SK-N-SH treated with all-trans-retinoic acid at 6 μM for 48 hours (cell line): ENCODE data around the gene CHRNA9.

Experiments
- ATAC-seq: fragments of 200-7000 bp; cut with Tn5 transposase; 3 replicates; pipeline ENCODE4 v1.9.1; 2020; ENCODE audit warnings: mild to moderate bottlenecking, moderate library complexity
- ARNTL ChIP-seq: fragments of 450-650 bp; formaldehyde crosslinking; IDR thresholded peaks from 2 replicates; pipeline ENCODE4 v1.5.0; 2020; ENCODE audit warnings: low read depth, mild to moderate bottlenecking, moderate library complexity, borderline replicate concordance
- BACH2 ChIP-seq: fragments of 250-450 bp; sonication (Bioruptor Pico); IDR thresholded peaks from 2 replicates; pipeline ENCODE4 v1.9.0; 2021; ENCODE audit warnings: mild to moderate bottlenecking, borderline replicate concordance
- CSDC2 ChIP-seq: fragments of 250-450 bp; sonication (Bioruptor Pico); IDR thresholded peaks from 2 replicates; pipeline ENCODE4 v1.5.0; 2020; ENCODE audit warnings: mild to moderate bottlenecking, moderate library complexity
- ESRRG ChIP-seq: fragments of 250-450 bp; sonication (Bioruptor Pico); IDR thresholded peaks from 2 replicates; pipeline ENCODE4 v1.6.1; 2021; ENCODE audit warnings: mild to moderate bottlenecking
- GLIS3 ChIP-seq: fragments of 250-450 bp; sonication (Bioruptor Pico); IDR thresholded peaks from 2 replicates; pipeline ENCODE4 v1.5.0; 2020; ENCODE audit warnings: mild to moderate bottlenecking, moderate library complexity
- ISL1 ChIP-seq: fragments of 250-450 bp; sonication (Bioruptor Pico); IDR thresholded peaks from 2 replicates; pipeline ENCODE4 v2.1.2; 2022; ENCODE audit warnings: mild to moderate bottlenecking, moderate library complexity
- OSR1 ChIP-seq: fragments of 250-450 bp; sonication (Bioruptor Pico); IDR thresholded peaks from 2 replicates; pipeline ENCODE4 v1.8.0; 2022; ENCODE audit warnings: moderate library complexity, mild to moderate bottlenecking, inconsistent platforms
- PPARA ChIP-seq: fragments of 250-450 bp; sonication (Bioruptor Pico); IDR thresholded peaks from 2 replicates; pipeline ENCODE4 v1.5.0; 2020; ENCODE audit warnings: mild to moderate bottlenecking, borderline replicate concordance
- RARB ChIP-seq: fragments of 250-450 bp; sonication (Bioruptor Pico); IDR thresholded peaks from 2 replicates; pipeline ENCODE4 v1.8.0; 2021; ENCODE audit warnings: mild to moderate bottlenecking, moderate library complexity
- TCF4 ChIP-seq: fragments of 250-450 bp; sonication (Bioruptor Pico); IDR thresholded peaks from 2 replicates; pipeline ENCODE4 v1.8.0; 2021; ENCODE audit warnings: mild to moderate bottlenecking, moderate library complexity, borderline replicate concordance
- TOX ChIP-seq: fragments of 250-450 bp; sonication (Bioruptor Pico); IDR thresholded peaks from 2 replicates; pipeline ENCODE4 v1.8.0; 2021; ENCODE audit warnings: mild to moderate bottlenecking, moderate library complexity, borderline replicate concordance
- ZFP3 ChIP-seq: fragments of 250-450 bp; sonication (Bioruptor Pico); IDR thresholded peaks from 2 replicates; pipeline ENCODE4 v1.5.0; 2020; ENCODE audit warnings: mild to moderate bottlenecking, moderate library complexity
- ZNF565 ChIP-seq: fragments of 450-650 bp; formaldehyde crosslinking; conservative IDR thresholded peaks from 2 replicates; pipeline ENCODE4 v1.5.0; 2020; ENCODE audit warnings: low read depth, mild to moderate bottlenecking, moderate library complexity
- ZNF70 ChIP-seq: fragments of 450-650 bp; formaldehyde crosslinking; IDR thresholded peaks from 2 replicates; pipeline ENCODE4 v1.5.0; 2020; ENCODE audit warnings: mild to moderate bottlenecking, moderate library complexity
- ZNF8 ChIP-seq: fragments of 450-650 bp; formaldehyde crosslinking; IDR thresholded peaks from 2 replicates; pipeline ENCODE4 v1.5.0; 2020; ENCODE audit warnings: mild to moderate bottlenecking, moderate library complexity
- TF ChIP-seq, protein P1 (sequence below): fragments of 250-450 bp; sonication (Bioruptor Pico); IDR thresholded peaks from 2 replicates; pipeline ENCODE4 v1.5.1; 2020; ENCODE audit warnings: low read depth, mild to moderate bottlenecking, moderate library complexity
- TF ChIP-seq, protein P2 (sequence below): fragments of 250-450 bp; sonication (Bioruptor Pico); IDR thresholded peaks from 2 replicates; pipeline ENCODE4 v1.5.1; 2021; ENCODE audit warnings: mild to moderate bottlenecking, moderate library complexity
- TF ChIP-seq, protein P3 (sequence below): fragments of 250-450 bp; sonication (Bioruptor Pico); IDR thresholded peaks from 2 replicates; pipeline ENCODE4 v1.8.0; 2021; ENCODE audit warnings: low read depth, mild to moderate bottlenecking, moderate library complexity, borderline replicate concordance
- TF ChIP-seq, protein P4 (sequence below): fragments of 250-450 bp; sonication (Bioruptor Pico); IDR thresholded peaks from 2 replicates; pipeline ENCODE4 v1.5.0; 2020; ENCODE audit warnings: mild to moderate bottlenecking, moderate library complexity

The CHRNA9 gene

DNA sequence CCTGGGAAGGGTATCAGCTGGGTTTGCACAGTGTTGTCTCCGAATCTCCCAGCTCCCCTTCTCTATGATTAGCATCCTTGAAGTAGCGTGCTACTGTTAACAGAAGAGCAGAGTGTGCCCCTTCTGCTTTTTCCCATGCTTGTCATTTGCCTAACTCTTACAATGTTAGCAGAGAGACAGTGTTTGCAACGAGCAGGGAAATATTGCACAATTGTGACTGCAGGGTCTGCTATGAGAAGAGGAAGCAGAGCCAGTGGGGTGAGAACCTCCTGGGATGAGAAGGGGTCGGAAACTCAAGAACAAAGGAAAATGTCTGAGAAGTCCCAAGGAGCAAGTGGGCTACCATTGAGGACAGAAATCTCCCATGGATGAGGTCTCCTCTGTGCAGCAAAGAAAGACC, 7.8 kb upstream of the CHRNA9 start (continued):
- TF ChIP-seq ZNF565 (CRISPR knock-in tag) (no peak), RARB (CRISPR knock-in tag) (no peak), ZNF70 (CRISPR knock-in tag) (no peak), CSDC2 (no peak)

DNA sequence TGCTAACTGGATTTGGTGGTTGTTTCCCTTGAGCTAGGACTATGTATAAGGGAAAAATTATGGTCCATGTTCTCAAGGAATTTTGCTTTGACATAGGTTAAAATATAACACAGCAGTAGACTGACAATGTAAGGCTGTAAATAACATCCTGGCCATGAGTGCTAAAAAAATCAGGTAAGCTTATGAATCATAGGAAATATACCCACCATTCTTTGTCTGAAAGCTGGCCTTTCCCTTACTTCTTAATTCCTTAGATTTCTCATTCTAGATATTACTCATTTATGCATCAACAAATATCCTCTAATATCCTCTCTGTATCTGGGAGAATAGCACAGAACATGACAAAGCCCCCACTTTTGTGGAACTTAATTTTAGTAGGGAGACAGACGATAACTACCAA, 6.8 kb upstream of the CHRNA9 start:
- ATAC-seq = no peak
- no peak for TF ChIP-seq ZNF70 (CRISPR knock-in tag)
- no peak for TF ChIP-seq PPARA
- TF ChIP-seq, protein P1, sequence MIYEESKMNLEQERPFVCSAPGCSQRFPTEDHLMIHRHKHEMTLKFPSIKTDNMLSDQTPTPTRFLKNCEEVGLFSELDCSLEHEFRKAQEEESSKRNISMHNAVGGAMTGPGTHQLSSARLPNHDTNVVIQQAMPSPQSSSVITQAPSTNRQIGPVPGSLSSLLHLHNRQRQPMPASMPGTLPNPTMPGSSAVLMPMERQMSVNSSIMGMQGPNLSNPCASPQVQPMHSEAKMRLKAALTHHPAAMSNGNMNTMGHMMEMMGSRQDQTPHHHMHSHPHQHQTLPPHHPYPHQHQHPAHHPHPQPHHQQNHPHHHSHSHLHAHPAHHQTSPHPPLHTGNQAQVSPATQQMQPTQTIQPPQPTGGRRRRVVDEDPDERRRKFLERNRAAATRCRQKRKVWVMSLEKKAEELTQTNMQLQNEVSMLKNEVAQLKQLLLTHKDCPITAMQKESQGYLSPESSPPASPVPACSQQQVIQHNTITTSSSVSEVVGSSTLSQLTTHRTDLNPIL (CRISPR knock-in tag) = no peak
- no peak for TF ChIP-seq RARB (CRISPR knock-in tag)
- no peak for TF ChIP-seq ISL1 (CRISPR knock-in tag)
- no peak for TF ChIP-seq ARNTL (CRISPR knock-in tag)
- TF ChIP-seq, protein P2, sequence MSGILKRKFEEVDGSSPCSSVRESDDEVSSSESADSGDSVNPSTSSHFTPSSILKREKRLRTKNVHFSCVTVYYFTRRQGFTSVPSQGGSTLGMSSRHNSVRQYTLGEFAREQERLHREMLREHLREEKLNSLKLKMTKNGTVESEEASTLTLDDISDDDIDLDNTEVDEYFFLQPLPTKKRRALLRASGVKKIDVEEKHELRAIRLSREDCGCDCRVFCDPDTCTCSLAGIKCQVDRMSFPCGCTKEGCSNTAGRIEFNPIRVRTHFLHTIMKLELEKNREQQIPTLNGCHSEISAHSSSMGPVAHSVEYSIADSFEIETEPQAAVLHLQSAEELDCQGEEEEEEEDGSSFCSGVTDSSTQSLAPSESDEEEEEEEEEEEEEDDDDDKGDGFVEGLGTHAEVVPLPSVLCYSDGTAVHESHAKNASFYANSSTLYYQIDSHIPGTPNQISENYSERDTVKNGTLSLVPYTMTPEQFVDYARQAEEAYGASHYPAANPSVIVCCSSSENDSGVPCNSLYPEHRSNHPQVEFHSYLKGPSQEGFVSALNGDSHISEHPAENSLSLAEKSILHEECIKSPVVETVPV (CRISPR knock-in tag) = no peak
- TF ChIP-seq ZFP3 (CRISPR knock-in tag) = no peak

DNA sequence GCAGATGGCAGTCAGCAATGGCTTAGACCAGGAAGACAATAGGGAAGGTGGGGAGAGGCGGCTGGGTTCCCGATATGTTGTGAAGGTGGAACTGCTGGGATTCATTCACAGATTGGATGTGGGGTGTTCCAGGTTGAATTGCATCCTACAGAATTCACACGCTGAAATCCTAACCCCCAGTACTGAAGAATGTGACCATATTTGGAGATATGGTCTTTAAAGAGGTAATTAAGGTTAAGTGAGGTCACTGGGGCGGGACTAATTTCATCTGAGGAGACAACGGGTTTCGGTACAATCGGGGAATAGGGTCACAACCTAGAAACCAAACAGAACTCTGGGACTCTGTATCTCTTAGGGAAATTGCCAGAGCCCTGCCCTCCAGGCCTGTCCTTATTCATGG, 5.3 kb upstream of the CHRNA9 start:
- no peak for ATAC-seq

DNA sequence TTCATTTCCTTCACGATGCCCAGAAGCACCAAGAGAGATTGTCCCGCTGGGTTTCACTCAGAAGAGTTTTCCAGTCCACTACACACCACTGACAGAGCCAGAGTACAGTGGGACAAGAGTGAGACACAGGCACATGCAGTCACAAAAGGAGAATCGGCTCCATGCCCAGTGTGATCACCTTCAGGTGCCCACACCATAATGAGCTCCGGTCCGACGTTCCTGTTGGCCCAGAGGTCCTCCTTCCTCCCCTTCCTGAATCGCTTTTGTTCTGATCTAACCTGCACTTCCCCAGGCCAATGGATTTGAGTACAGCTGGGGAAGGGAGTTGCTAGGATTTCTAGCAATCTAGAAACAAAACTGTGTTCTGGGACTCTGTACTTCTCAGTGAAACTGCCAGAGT, 4.6 kb upstream of the CHRNA9 start:
- ATAC-seq = no peak
- TF ChIP-seq ZNF70 (CRISPR knock-in tag) = no peak
- TF ChIP-seq ESRRG (CRISPR knock-in tag) = no peak
- TF ChIP-seq, protein P2 (CRISPR knock-in tag) = no peak
- TF ChIP-seq GLIS3 (CRISPR knock-in tag) = no peak
- no peak for TF ChIP-seq CSDC2
- TF ChIP-seq, protein P3, sequence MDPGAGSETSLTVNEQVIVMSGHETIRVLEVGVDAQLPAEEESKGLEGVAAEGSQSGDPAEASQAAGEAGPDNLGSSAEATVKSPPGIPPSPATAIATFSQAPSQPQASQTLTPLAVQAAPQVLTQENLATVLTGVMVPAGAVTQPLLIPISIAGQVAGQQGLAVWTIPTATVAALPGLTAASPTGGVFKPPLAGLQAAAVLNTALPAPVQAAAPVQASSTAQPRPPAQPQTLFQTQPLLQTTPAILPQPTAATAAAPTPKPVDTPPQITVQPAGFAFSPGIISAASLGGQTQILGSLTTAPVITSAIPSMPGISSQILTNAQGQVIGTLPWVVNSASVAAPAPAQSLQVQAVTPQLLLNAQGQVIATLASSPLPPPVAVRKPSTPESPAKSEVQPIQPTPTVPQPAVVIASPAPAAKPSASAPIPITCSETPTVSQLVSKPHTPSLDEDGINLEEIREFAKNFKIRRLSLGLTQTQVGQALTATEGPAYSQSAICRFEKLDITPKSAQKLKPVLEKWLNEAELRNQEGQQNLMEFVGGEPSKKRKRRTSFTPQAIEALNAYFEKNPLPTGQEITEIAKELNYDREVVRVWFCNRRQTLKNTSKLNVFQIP = no peak
- TF ChIP-seq ZFP3 (CRISPR knock-in tag) = no peak
- TF ChIP-seq RARB (CRISPR knock-in tag) = no peak
- no peak for TF ChIP-seq ZNF565 (CRISPR knock-in tag)
- TF ChIP-seq ISL1 (CRISPR knock-in tag) = no peak
- no peak for TF ChIP-seq TCF4 (CRISPR knock-in tag)
- TF ChIP-seq, protein P4, sequence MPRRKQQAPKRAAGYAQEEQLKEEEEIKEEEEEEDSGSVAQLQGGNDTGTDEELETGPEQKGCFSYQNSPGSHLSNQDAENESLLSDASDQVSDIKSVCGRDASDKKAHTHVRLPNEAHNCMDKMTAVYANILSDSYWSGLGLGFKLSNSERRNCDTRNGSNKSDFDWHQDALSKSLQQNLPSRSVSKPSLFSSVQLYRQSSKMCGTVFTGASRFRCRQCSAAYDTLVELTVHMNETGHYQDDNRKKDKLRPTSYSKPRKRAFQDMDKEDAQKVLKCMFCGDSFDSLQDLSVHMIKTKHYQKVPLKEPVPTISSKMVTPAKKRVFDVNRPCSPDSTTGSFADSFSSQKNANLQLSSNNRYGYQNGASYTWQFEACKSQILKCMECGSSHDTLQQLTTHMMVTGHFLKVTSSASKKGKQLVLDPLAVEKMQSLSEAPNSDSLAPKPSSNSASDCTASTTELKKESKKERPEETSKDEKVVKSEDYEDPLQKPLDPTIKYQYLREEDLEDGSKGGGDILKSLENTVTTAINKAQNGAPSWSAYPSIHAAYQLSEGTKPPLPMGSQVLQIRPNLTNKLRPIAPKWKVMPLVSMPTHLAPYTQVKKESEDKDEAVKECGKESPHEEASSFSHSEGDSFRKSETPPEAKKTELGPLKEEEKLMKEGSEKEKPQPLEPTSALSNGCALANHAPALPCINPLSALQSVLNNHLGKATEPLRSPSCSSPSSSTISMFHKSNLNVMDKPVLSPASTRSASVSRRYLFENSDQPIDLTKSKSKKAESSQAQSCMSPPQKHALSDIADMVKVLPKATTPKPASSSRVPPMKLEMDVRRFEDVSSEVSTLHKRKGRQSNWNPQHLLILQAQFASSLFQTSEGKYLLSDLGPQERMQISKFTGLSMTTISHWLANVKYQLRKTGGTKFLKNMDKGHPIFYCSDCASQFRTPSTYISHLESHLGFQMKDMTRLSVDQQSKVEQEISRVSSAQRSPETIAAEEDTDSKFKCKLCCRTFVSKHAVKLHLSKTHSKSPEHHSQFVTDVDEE (CRISPR knock-in tag) = no peak
- no peak for TF ChIP-seq BACH2
- TF ChIP-seq OSR1 (CRISPR knock-in tag) = no peak
- TF ChIP-seq PPARA = no peak
- TF ChIP-seq, protein P1 (CRISPR knock-in tag) = no peak
- TF ChIP-seq ZNF8 (CRISPR knock-in tag) = no peak
- TF ChIP-seq TOX (CRISPR knock-in tag) = no peak

More for the DNA sequence above, 5.3 kb upstream of the CHRNA9 start:
- no peak for TF ChIP-seq ZNF8 (CRISPR knock-in tag)
- no peak for TF ChIP-seq ZNF70 (CRISPR knock-in tag)
- TF ChIP-seq ISL1 (CRISPR knock-in tag) = no peak
- TF ChIP-seq, protein P2 (CRISPR knock-in tag) = no peak
